NCI-H128 (cell line): ENCODE results near the gene HINT1.
"Not testable (repeated sequence)": the region's sequence is repeated elsewhere in the genome, so short reads cannot be mapped to it uniquely, and the experiment has no call there.

Source experiments
- DNase-seq: peaks from one replicate; lab custom pipeline; 2025; ENCODE audit not compliant: unreplicated experiment; lab: John Stamatoyannopoulos, UW

The HINT1 gene

GRCh38 chr5:131171276-131171810, 6.3 kb upstream of the HINT1 start:
- no peak for DNase-seq

GRCh38 chr5:131170540-131171275, 5.7 kb upstream of the HINT1 start, which contains the start of gene LYRM7:
Gene LYRM7, plus strand, starts transcription at chr5:131170944. Its CDS starts 77 bp downstream, at chr5:131171021.
- peak; percentile 93 for DNase-seq

DNA sequence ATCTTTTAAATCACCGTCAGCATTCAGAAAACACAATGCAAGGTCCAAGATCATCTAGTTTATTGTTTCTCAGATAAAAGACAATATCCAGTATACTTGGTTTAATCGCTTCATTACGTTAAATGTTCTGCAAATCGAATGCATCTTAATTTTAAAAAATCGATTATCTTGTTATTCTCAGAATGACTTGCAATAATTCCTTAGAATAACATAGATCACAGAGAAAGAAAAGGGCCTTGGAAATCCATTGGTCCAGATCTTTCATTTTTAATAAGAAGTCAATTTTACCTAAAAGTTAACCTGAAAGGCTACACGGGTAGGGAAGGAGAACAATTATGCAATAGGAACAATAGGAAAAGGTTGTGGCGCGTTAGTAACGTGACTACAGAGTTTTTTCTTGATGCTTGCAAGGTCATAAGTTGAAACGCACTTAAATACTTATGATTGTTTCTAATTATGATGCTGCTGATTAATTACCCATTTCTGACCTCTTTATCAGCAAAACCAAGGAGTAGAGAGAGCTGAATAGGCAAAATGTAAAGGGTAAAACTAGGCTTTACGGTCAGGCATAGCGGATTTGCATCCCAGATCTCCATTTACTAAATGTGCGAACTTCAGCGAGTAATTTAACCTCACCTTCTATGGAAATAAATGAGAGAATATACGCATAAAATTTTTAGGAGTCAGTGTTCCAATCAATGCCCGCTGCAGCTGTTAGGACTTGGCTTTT, 4.9 kb upstream of the HINT1 start:
- no peak for DNase-seq

DNA sequence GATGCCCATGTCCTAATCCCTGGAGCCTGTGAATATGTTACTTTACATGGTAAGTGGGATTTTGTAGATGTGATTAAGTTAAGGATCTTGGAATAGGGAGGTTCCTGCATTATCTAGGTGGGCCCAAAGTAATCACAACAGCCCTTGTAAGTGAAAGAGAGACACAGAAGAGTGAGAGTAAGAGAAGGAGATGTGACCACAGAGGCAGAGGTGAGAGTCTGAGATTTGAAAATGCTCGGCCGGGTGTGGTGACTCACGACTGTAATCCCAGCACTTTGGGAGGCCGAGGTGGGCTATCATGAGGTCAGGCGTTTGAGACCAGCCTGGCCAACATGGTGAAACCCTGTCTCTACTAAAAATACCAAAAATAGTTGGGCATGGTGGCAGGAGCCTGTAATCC, 2.6 kb upstream of the HINT1 start:
- DNase-seq = no peak

GRCh38 chr5:131164191-131165118, 601 bp downstream of the HINT1 start:
- no peak for DNase-seq

DNA sequence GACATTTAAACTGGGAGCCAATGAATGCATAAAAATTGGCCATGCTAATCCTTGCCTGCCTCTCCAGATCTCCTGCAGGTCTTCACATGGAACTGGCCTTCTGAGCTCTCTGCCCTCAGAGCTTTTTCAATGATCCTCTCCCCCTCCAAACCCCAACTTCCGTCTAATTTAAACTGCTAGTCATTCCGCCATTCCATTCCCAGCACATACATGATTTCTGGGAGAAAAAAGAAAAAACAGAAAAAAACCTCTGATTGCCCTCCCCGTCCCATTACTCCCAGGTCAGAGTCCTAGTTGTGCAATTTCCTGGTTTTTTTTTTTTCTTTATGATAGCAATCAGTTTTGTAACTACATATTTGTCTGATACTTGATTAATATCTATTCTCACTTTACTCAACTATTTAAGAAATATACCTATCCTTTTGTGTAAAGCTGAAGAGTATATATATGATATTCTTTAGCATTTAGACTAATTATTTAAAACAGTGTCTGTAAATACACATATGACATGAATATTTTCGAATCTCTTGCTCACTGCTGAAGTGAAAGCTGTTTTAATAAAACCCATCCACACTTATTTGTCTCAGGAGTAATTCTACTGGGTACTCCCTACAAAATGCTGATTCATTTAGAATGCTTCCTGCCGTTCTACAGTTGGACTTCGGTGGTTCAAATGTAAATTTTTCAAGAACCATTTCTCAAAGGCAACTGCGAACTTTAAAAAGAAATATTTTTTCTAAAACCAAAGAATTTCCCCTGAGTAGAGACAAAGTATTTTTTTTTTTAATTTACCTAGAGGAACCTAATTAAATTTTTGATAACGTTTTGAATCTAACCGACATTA, 1.6 kb downstream of the HINT1 start:
- no peak for DNase-seq

GRCh38 chr5:131160134-131160533, 4.9 kb downstream of the HINT1 start:
- DNase-seq = no peak

GRCh38 chr5:131156957-131157356, 8.1 kb downstream of the HINT1 start:
- DNase-seq = no peak

GRCh38 chr5:131156385-131156784, 8.7 kb downstream of the HINT1 start:
- no peak for DNase-seq

DNA sequence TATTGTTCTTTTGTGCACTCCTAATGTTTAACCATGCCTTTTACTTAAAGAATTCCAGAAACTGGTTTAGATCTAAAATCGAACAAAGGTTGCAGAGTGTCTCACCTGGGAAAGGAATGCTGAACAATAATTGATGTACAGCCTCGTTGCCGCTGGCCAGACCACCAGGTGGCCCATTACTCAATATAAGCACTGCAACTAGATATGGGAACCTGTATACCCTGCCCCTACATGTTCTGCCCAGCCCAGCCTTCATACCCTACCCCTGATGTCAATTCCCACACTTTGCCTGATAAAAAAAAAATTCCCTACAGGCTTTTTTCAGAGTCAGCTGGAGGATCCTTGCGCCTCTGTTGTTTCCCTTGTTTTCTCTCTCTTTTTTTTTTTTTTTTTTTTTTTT, 13.8 kb downstream of the HINT1 start:
- DNase-seq = no peak

GRCh38 chr5:131150408-131150807, 14.6 kb downstream of the HINT1 start:
- no peak for DNase-seq

- no peak for DNase-seq
Measured at GRCh38 chr5:131148835-131149234, 16.2 kb downstream of the HINT1 start.

GRCh38 chr5:131147258-131147657, 17.8 kb downstream of the HINT1 start:
- DNase-seq = no peak

DNA sequence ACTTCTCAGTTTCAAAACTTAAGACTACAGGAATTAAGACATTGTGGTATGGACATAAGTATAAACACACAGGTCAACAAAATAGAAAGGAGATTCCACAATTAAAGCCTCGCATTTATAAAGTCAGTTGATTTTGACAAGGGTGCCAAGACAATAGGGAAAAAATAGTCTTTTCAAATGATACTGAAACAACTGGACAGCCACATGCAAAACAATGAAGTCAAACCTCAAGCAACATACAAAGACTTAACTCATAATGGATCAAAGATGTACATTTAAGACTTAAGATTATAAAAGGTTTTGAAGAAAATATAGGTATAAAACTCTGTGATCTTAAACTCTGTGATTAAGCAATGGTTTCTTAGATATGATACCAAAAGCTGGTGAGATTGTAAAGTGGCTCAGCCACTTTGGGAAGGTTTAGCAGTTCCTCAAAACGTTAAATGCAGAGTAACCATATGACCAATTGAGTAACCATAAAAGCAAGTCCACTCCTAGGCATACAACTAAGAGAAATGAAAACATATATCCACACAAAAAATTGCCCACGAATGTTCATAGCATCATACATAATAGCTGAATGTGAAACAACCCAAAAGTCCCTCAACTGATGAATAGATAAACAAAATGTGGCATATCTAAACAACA, 22.0 kb downstream of the HINT1 start:
- no peak for DNase-seq

- no peak for DNase-seq
Measured at GRCh38 chr5:131139321-131139720, 25.7 kb downstream of the HINT1 start.

- not testable (repeated sequence) for DNase-seq
Measured at GRCh38 chr5:131138406-131138805, 26.6 kb downstream of the HINT1 start.

- not testable (repeated sequence) for DNase-seq
Measured at GRCh38 chr5:131133091-131133490, 32.0 kb downstream of the HINT1 start.

GRCh38 chr5:131129306-131129705, 35.8 kb downstream of the HINT1 start:
- no peak for DNase-seq

DNA sequence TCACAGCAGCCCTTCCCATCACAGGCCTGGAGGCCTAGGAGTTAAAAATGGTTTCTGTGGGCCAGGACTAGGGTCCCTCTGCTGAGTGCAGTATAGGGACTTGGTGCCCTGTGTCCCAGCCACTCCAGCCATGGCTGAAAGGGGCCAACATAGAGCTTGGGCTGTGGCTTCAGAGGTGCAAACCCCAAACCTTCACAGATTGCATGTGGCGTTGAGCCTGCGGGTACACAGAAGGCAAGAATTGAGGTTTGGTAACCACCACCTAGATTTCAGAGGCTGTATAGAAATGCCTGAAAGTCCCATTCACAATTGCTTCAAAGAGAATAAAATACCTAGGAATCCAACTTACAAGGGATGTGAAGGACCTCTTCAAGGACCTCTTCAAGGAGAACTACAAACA, 37.8 kb downstream of the HINT1 start:
- not testable (repeated sequence) for DNase-seq

DNA sequence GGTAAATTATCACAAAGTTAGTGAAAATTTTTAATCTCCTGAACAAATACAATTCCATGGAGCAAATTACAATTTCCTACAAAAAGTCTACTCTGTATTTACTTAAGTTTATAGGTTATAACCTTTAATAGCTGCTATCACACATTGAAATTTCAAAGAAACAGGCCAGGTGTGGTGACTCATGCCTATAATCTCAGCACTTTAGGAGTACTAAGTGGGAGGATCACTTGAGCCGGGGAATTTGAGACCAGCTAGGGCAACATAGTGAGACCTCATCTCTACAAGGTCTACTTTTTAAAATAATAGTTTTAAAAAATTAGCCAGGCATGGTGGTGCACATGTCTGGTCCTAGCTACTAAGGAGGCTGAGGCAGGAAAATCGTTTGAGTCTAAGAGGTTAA, 50.3 kb downstream of the HINT1 start:
- no peak for DNase-seq
